Keratinocyte (primary cell): Measurements from ENCODE around the gene KIAA1755.

Experiments used
- CTCF ChIP-seq, 3 experiments: IDR thresholded peaks in 1 of 3; conservative IDR thresholded peaks in 1 of 3; optimal IDR thresholded peaks in 1 of 3; 2 replicates in 2 of 3; 3 replicates in 1 of 3; pipeline versions ENCODE3 to v1.5.1; 2011; ENCODE audit warnings: low read length in 3 of 3, mild to moderate bottlenecking in 3 of 3, moderate library complexity in 2 of 3, control low read depth in 1 of 3, inconsistent platforms in 1 of 3; ENCODE audit not compliant: insufficient read depth in 2 of 3; ENCODE audit errors: extremely low read depth in 1 of 3
- EZH2 ChIP-seq: IDR thresholded peaks from one replicate; pipeline ENCODE4 v1.6.1; 2012; ENCODE audit warnings: inconsistent platforms, mild to moderate bottlenecking, low read length, moderate library complexity

- TF ChIP-seq CTCF (optimal IDR thresholded peaks at IDR 0.05 in 1 of 3, IDR thresholded peaks at IDR 0.05 in 1 of 3, conservative IDR thresholded peaks at IDR 0.05 in 1 of 3; ENCODE audit: extremely low read depth in 1 of 3, insufficient read depth in 2 of 3, low read length in 3 of 3) = no peak
- no peak for TF ChIP-seq EZH2
Measured at GRCh38 chr20:38209054-38209675, 51.4 kb downstream of the KIAA1755 start.
